ENCODE measurements around the gene SCARF2.

SCARF2 gene

DNA sequence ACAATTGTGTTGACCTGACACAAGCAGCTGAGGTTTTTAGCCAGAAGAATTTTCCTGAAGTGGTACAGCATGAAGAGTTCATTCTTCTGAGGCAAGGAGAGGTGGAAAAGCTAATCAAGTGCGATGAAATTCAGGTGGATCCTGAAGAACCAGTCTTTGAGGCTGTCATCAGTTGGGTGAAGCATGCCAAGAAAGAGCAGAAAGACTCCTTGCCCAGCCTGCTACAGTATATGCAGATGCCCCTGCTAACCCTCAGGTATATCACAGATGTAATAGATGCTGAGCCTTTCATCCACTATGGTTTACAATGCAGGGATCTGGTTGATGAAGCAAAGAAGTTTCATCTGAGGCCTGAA is 12.9 kb upstream of the SCARF2 start:
- DNase-seq (ENCODE audit: insufficient read length, low spot score) = no peak
- FAIRE-seq = no peak
- TF ChIP-seq, protein P1, sequence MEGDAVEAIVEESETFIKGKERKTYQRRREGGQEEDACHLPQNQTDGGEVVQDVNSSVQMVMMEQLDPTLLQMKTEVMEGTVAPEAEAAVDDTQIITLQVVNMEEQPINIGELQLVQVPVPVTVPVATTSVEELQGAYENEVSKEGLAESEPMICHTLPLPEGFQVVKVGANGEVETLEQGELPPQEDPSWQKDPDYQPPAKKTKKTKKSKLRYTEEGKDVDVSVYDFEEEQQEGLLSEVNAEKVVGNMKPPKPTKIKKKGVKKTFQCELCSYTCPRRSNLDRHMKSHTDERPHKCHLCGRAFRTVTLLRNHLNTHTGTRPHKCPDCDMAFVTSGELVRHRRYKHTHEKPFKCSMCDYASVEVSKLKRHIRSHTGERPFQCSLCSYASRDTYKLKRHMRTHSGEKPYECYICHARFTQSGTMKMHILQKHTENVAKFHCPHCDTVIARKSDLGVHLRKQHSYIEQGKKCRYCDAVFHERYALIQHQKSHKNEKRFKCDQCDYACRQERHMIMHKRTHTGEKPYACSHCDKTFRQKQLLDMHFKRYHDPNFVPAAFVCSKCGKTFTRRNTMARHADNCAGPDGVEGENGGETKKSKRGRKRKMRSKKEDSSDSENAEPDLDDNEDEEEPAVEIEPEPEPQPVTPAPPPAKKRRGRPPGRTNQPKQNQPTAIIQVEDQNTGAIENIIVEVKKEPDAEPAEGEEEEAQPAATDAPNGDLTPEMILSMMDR (IDR thresholded peaks at IDR 0.05; ENCODE audit: insufficient read depth, missing control alignments) = no peak

DNA sequence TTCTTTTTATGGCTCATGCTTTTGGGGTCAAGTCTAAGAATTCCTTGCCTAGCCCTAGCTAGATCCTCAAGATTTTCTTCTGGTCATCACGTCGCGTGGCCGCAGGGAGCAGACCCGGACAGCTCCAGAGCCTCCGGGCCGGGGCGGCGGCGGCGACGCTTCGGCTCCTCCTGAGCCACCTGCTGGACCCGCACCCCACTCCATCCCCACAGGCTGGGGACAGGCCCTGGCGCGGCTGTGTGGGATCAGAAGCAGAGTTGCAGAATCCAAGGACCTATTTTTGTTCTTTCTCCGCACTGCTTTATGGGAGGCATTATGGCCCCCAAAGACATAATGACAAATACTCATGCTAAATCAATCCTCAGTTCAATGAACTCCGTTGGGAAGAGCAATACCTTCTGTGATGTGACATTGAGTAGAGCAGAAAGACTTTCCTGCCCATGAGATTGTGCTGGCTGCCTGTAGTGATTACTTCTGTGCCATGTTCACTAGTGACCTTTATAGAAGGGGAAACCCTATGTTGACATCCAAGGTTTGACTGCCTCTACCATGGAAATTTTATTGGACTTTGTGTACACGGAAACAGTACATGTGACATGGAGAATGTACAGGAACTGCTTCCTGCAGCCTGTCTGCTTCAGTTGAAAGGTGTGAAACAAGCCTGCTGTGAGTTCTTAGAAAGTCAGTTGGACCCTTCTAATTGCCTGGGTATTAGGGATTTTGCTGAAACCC is 12.4 kb upstream of the SCARF2 start:
- TF ChIP-seq, protein P1 (IDR thresholded peaks at IDR 0.05; ENCODE audit: insufficient read depth, missing control alignments) = no peak
- DNase-seq (ENCODE audit: insufficient read length, low spot score) (no peak), FAIRE-seq (no peak)

DNA sequence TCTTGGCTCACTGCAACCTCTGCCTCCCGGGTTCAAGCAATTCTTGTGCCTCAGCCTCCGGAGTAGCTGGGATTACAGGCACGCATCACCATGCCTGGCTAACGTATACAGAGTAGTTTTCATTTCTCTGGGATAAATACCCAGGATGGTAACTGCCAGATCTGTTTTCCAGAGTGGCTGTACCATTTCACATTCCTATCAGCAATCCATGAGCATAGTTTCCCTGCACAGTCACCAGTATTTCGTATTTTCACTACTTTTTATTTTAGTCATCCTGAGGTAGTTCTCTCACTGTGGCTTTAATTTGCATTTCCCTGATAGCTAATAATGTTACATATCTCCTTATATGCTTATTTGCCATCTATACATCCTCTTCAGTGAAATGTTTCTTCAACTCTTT is 11.0 kb upstream of the SCARF2 start:
- FAIRE-seq = no peak
- no peak for DNase-seq (ENCODE audit: insufficient read length, low spot score)
- TF ChIP-seq, protein P1 (IDR thresholded peaks at IDR 0.05; ENCODE audit: insufficient read depth, missing control alignments) = no peak

DNA sequence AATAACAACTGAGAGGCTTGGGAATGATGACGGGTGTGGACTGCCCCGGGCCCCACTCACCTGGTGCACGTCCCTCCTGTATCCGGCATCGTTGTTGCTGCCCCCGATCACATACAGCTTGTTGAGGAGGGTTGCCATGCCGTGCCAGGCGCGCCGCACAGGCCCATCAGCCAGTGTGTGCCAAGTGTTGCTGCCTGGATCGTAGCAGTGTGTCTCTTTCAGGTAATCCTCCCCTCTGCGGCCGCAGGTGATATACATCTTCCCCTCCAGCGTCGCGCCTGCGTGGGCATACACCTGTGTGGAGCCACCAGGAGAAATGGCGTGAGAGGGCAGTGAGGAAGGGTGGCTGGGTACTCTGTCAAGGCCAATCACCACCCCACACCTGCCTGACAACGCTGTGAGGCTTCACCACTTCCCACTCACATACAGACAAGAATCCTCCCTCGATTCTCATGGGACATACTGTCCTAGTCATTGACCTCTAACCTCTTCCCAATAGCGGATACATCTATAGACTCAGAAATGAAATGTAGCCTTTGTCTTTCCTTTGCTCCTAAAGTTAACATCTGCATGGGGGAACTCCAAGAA is 8.9 kb upstream of the SCARF2 start:
- no peak for DNase-seq (ENCODE audit: insufficient read length, low spot score)
- TF ChIP-seq, protein P1 (IDR thresholded peaks at IDR 0.05; ENCODE audit: insufficient read depth, missing control alignments) = no peak
- FAIRE-seq = no peak

DNA sequence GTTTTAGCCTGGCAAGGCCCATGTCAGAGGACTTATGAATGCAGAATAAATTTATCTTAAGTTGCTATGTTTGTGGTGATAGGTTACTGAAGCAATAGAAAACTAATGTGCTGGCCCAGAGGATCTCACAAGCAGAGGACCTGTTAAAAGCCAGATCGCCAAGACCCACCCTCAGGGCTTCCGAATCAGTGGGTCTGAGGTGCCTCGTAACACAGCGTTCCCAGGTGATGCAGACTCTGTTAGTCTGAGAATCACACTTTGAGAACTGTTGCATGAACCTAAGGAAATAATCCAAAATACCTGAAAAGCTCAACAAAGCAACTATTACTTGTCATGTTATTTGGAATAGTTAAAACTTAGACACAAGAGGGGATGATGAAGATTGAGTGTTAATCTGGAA is 6.7 kb upstream of the SCARF2 start:
- no peak for DNase-seq (ENCODE audit: insufficient read length, low spot score)
- no peak for FAIRE-seq
- TF ChIP-seq, protein P1 (IDR thresholded peaks at IDR 0.05; ENCODE audit: insufficient read depth, missing control alignments) = no peak

DNA sequence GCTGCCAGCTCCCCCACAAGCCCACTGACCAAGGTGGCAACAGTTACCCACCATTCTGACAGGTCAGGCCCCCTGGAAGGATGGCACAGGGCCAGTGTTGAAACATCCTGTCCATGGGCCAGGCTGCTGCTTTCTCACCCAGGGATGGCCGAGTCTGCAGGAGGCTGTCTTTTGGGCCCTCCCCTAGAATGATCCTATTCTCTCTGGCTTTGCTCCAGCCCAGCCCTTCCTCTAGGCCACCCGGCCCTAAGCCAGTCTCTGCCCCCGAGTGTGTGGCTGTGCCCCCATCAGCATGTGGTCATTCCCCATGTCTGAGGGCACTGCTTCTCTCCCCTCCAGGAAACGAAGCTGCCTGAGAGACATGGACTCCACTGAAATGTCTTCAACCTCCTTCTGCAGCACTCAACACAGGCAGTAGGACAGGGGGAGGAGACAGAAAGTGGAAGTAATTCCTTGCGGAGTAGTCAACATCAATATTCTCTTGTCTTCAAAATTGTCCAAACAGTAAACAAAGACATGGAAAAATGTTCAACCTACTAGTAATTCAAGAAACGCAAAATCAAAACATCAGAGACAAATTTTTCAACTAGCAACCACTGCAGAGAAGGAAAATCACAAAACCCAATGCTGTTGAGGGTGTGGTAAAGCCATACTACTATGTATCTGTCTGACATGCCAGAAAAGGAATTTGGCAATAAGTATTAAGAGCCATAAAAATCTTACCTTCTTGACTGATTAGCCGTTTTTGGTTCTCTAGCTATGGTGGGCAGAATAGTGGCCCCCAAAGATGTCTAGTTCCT is 5.1 kb upstream of the SCARF2 start:
- FAIRE-seq = no peak
- no peak for DNase-seq (ENCODE audit: insufficient read length, low spot score)
- TF ChIP-seq, protein P1 (IDR thresholded peaks at IDR 0.05; ENCODE audit: insufficient read depth, missing control alignments) = no peak
